GM12878 (cell line): ENCODE results near the gene UBE2J2. TPM values are rescaled to one million over a fixed set of nuclear protein-coding genes. Genes with fewer than 3 reads are reported as not detected.

Experiments
- ATAC-seq: fragments of 200-7000 bp; cut with Tn5 transposase; 3 replicates; pipeline ENCODE4 v1.9.1; 2020; ENCODE audit warnings: mild to moderate bottlenecking, moderate library complexity
- BruUV-seq: library from RNA; stranded (reverse); fragments of 400-500 nt; replicated peaks from 2 replicates; lab custom pipeline; 2021; lab: Mats Ljungman, UMichigan
- CTCF ChIA-PET: fragments of 300-600 bp; sonication (Branson Sonifier 250); formaldehyde crosslinking; extraction: SDS; loops from one replicate; lab custom pipeline; 2021; ENCODE audit warnings: inconsistent platforms; lab: Yijun Ruan, JAX
- POLR2A ChIA-PET: fragments of 350-600 bp; formaldehyde crosslinking; extraction: SDS; loops from one replicate; lab custom pipeline; 2021; ENCODE audit warnings: inconsistent platforms; lab: Charles Lee
- RAD21 ChIA-PET: fragments of 300-600 bp; sonication (Branson Sonifier 250); formaldehyde crosslinking; loops from one replicate; lab custom pipeline; 2023; ENCODE audit warnings: antibody characterized with exemption; ENCODE audit not compliant: unreplicated experiment; lab: Charles Lee
- SMC1A ChIA-PET: fragments of 300-600 bp; sonication (Branson Sonifier 250); formaldehyde crosslinking; loops from one replicate; lab custom pipeline; 2023; ENCODE audit not compliant: unreplicated experiment, uncharacterized antibody; lab: Charles Lee
- DNase-seq: peaks from one replicate; pipeline ENCODE4 v3.0.0-alpha.2; 2011; ENCODE audit warnings: low read depth, low spot score
- FAIRE-seq: peaks from 3 replicates; lab custom pipeline; 2011; peaks lifted over from hg19 to GRCh38; lab: Jason Lieb, UNC
- H2AFZ ChIP-seq: 2 replicates; pipeline ENCODE4 v1.6.0; 2011; ENCODE audit warnings: low read depth, low read length, control low read depth; ENCODE audit not compliant: control insufficient read depth
- H3K27ac ChIP-seq: 2 replicates; pipeline ENCODE4 v1.5.1; 2011; ENCODE audit warnings: control low read depth; ENCODE audit not compliant: control insufficient read depth, insufficient read depth
- H3K27me3 ChIP-seq, 2 experiments: replicated peaks in 1 of 2; 2 replicates each; pipeline versions ENCODE4 v1.6.0 to v1.6.1; 2011; ENCODE audit warnings: low read length in 1 of 2; ENCODE audit not compliant: control insufficient read depth in 2 of 2, insufficient read depth in 2 of 2
- H3K36me3 ChIP-seq, 2 experiments: 2 replicates each; pipeline ENCODE4 v1.5.1; 2011; ENCODE audit warnings: low read length in 1 of 2; ENCODE audit not compliant: control insufficient read depth in 2 of 2, insufficient read depth in 2 of 2
- H3K4me1 ChIP-seq: 2 replicates; pipeline ENCODE4 v1.6.1; 2011; ENCODE audit warnings: mild to moderate bottlenecking, low read length, moderate library complexity, mixed read lengths; ENCODE audit not compliant: control insufficient read depth, insufficient read depth
- H3K4me2 ChIP-seq: 2 replicates; pipeline ENCODE4 v1.6.0; 2011; ENCODE audit warnings: control low read depth; ENCODE audit not compliant: control insufficient read depth, insufficient read depth
- H3K4me3 ChIP-seq: fragments of 200-600 bp; sonication (generic); 2 replicates; pipeline ENCODE4 v1.5.1; 2016
- H3K79me2 ChIP-seq: 2 replicates; pipeline ENCODE4 v1.6.0; 2011; ENCODE audit warnings: low read length; ENCODE audit not compliant: control insufficient read depth, insufficient read depth
- H3K9ac ChIP-seq: 2 replicates; pipeline ENCODE4 v1.8.0; 2011; ENCODE audit warnings: low read length, control low read depth, mixed read lengths; ENCODE audit not compliant: control insufficient read depth, insufficient read depth
- H3K9me3 ChIP-seq: replicated peaks from 3 replicates; pipeline ENCODE4 v1.5.1; 2011; ENCODE audit warnings: mild to moderate bottlenecking, low read length; ENCODE audit not compliant: control insufficient read depth, insufficient read depth
- H4K20me1 ChIP-seq: 2 replicates; pipeline ENCODE4 v1.6.0; 2011; ENCODE audit not compliant: control insufficient read depth, insufficient read depth
- ATF2 ChIP-seq: IDR thresholded peaks from 2 replicates; pipeline ENCODE4 v1.6.1; 2012; ENCODE audit warnings: low read length, inconsistent platforms
- BHLHE40 ChIP-seq, 2 experiments: fragments of 450-650 bp in 1 of 2; IDR thresholded peaks; 2 replicates each; pipeline ENCODE4 v1.6.1; 2011 to 2017; ENCODE audit warnings: low read depth in 2 of 2, borderline replicate concordance in 1 of 2, improper control_type of control experiment in 1 of 2, low read length in 1 of 2, mild to moderate bottlenecking in 1 of 2
- GATAD2B ChIP-seq: fragments of 450-650 bp; conservative IDR thresholded peaks from 2 replicates; pipeline ENCODE4 v1.6.1; 2017; ENCODE audit warnings: low read depth, mild to moderate bottlenecking, moderate library complexity
- JUND ChIP-seq: IDR thresholded peaks from 2 replicates; pipeline ENCODE4 v1.6.1; 2012; ENCODE audit warnings: low read depth, mild to moderate bottlenecking, low read length, improper control_type of control experiment, moderate library complexity
- KDM1A ChIP-seq: fragments of 200-600 bp; sonication (generic); IDR thresholded peaks from 2 replicates; pipeline ENCODE4 v1.6.1; 2016; ENCODE audit warnings: borderline replicate concordance
- MYC ChIP-seq: IDR thresholded peaks from 2 replicates; pipeline ENCODE4 v1.6.1; 2011; ENCODE audit warnings: mild to moderate bottlenecking, low read length, moderate library complexity, inconsistent platforms; ENCODE audit not compliant: insufficient read depth, insufficient replicate concordance, insufficient read length, severe bottlenecking
- NR2F1 ChIP-seq: fragments of 450-650 bp; conservative IDR thresholded peaks from 2 replicates; pipeline ENCODE4 v1.6.1; 2017; ENCODE audit warnings: mild to moderate bottlenecking
- PAX5 ChIP-seq: IDR thresholded peaks from 2 replicates; pipeline ENCODE4 v1.6.1; 2011; ENCODE audit warnings: low read depth, low read length, borderline replicate concordance
- PML ChIP-seq: IDR thresholded peaks from 2 replicates; pipeline ENCODE4 v1.6.1; 2012; ENCODE audit warnings: low read length, inconsistent platforms
- PRDM15 ChIP-seq: fragments of 450-650 bp; formaldehyde crosslinking; IDR thresholded peaks from 2 replicates; pipeline ENCODE4 v1.4.0; 2020; ENCODE audit warnings: mild to moderate bottlenecking, moderate library complexity
- RAD21 ChIP-seq: IDR thresholded peaks from 2 replicates; pipeline ENCODE4 v1.6.1; 2011; ENCODE audit warnings: mild to moderate bottlenecking, low read depth, low read length, moderate library complexity; ENCODE audit not compliant: insufficient read depth
- TCF3 ChIP-seq: IDR thresholded peaks from 2 replicates; pipeline ENCODE4 v1.6.1; 2012; ENCODE audit warnings: low read depth, mild to moderate bottlenecking, low read length, borderline replicate concordance; ENCODE audit not compliant: insufficient read depth
- WGBS: methylation state at CpG from one replicate; pipeline ENCODE4 v1.1.6; 2016; ENCODE audit warnings: low lambda C conversion rate; ENCODE audit not compliant: insufficient replicate concordance, insufficient coverage; ENCODE audit errors: missing lambda C conversion rate; 5-methylcytosine and 5-hydroxymethylcytosine counted together
- in situ Hi-C: fragments of 300-500 bp; cut with MboI; formaldehyde crosslinking; loops from 9 replicates; pipeline ENCODE4 v1.14.3; 2018; ENCODE audit warnings: mixed read lengths
- intact Hi-C: fragments of 100-400 bp; cut with micrococcal nuclease; formaldehyde crosslinking; loops from one replicate; pipeline ENCODE4 v1.14.2; 2022; ENCODE audit not compliant: unreplicated experiment
- polyA plus RNA-seq, 11 experiments: library from polyadenylated mRNA; depleted of rRNA in 4 of 11; unstranded in 6 of 11; stranded (reverse) in 5 of 11; fragments of >200 nt; fragmentation: Nextera tagmentation in 4 of 11; fragmentation: Illumina TruSeq in 1 of 11; extraction: Ambion mirVana in 4 of 11; extraction: Trizol in 1 of 11; gene quantifications; 1 replicate in 1 of 11; 2 replicates in 10 of 11; pipeline versions ENCODE4 v1.2.1 to v1.2.3, GENCODE V29; 2011 to 2016; ENCODE audit warnings: inconsistent platforms in 2 of 11, missing spikeins in 2 of 11, low read depth in 1 of 11
- total RNA-seq, 4 experiments: library from RNA; depleted of rRNA in 3 of 4; stranded (reverse); fragments of >200 nt in 3 of 4; fragmentation: Illumina TruSeq in 1 of 4; extraction: Trizol in 1 of 4; gene quantifications; 2 replicates each; pipeline versions ENCODE4 v1.2.1 to v1.2.3, GENCODE V29; 2013 to 2021
- TF ChIP-seq, protein P1 (sequence below), 3 experiments: IDR thresholded peaks in 2 of 3; conservative IDR thresholded peaks in 1 of 3; 2 replicates each; pipeline ENCODE4 v1.5.1; 2011; ENCODE audit warnings: low read depth in 3 of 3, low read length in 3 of 3, mild to moderate bottlenecking in 3 of 3, control low read depth in 2 of 3, moderate library complexity in 2 of 3, inconsistent platforms in 1 of 3, mixed read lengths in 1 of 3; ENCODE audit not compliant: control insufficient read depth in 2 of 3, insufficient read depth in 1 of 3; ENCODE audit errors: extremely low read depth in 1 of 3
- TF ChIP-seq, protein P2 (sequence below): fragments of 450-650 bp; IDR thresholded peaks from 2 replicates; pipeline ENCODE4 v1.6.1; 2014; ENCODE audit warnings: mild to moderate bottlenecking

Gene UBE2J2
- total and polyA plus RNA-seq, 10 of the 15 experiments (the other 5 are each of a cell fraction or from before 2014, with no cell fraction given) = 0.72 to 70.5 (median 49.2) TPM

DNA sequence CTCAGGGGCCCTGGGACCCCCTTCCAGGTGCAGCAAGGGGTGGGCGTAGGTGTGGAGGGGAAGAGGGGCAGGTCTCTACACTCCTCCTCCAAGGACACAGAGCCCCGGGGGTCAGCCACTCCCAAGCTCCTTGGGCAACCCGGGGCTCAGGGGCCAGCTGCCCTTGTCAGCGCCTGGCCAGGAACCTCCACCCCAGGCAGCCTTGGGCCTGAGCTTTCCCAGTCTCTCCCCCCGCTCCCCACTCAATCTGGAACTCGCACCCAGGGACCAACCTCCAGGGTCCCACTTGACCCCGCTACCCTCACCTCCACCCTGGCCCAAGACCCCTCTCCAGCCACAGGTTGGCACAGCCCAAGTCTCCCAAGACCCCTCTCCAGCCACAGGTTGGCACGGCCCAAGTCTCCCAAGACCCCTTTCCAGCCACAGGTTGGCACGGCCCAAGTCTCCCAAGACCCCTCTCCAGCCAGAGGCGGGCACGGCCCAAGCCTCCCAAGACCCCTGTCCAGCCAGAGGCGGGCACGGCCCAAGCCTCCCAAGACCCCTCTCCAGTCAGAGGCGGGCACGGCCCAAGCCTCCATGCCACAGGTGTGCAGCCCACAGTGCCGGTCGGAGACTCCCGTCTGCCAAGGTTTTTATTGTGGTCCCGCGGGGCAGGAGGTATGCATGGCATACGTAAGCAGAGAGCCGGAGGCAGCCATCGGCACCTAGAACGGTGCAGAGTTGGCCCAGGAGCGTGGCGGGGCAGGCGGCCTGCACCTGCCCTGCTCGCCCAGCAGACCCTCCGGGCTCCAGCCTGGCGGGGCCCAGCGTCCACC lies 62.7 kb downstream of the UBE2J2 start:
- no peak overlapping the region for H3K9ac ChIP-seq
- in situ Hi-C loops (no loop called here), intact Hi-C loops (no loop called here)
- no peaks in the 10 kb centered on the region for H4K20me1 ChIP-seq
- peaks cover 0 to 1% of the 10 kb centered on the region in 2 experiments; a peak in 2 of 4 replicates for H3K36me3 ChIP-seq
- H3K4me1 ChIP-seq = peaks cover 56% of the 10 kb centered on the region
- RAD21 ChIA-PET = interaction anchor here (1.0 kb wide), 2 partner anchors 23 to 39 kb away, joined by 3 read pairs; no protein-coding TSS in a partner anchor
- POLR2A ChIA-PET = interaction anchor here (2.6 kb wide), 1 partner anchor 21 kb away, joined by 8 read pairs; the partner anchor contains the start of genes B3GALT6 and SDF4
- no peak overlapping the region for H3K4me2 ChIP-seq
- no peak for ATAC-seq
- FAIRE-seq = no peak
- 74% methylated on average over 28 of the region's 31 CpGs for WGBS
- CTCF ChIA-PET = no interaction called here
- H3K79me2 ChIP-seq = no peaks in the 10 kb centered on the region
- no peak overlapping the region for H3K4me3 ChIP-seq
- SMC1A ChIA-PET = no interaction called here
- no peak overlapping the region for H2AFZ ChIP-seq
- no peak overlapping the region for H3K27ac ChIP-seq
- no peak for DNase-seq
- no peaks in the 10 kb centered on the region for H3K9me3 ChIP-seq
- no TSS peak for BruUV-seq
- peaks cover 0 to 8% of the 10 kb centered on the region in 2 experiments; a peak in 1 of 4 replicates for H3K27me3 ChIP-seq
- no peak for TF ChIP-seq ATF2
- TF ChIP-seq NR2F1 = no peak
- TF ChIP-seq RAD21 = no peak
- no peak for TF ChIP-seq GATAD2B
- no peak for TF ChIP-seq MYC
- no peak for TF ChIP-seq KDM1A
- TF ChIP-seq, protein P1, sequence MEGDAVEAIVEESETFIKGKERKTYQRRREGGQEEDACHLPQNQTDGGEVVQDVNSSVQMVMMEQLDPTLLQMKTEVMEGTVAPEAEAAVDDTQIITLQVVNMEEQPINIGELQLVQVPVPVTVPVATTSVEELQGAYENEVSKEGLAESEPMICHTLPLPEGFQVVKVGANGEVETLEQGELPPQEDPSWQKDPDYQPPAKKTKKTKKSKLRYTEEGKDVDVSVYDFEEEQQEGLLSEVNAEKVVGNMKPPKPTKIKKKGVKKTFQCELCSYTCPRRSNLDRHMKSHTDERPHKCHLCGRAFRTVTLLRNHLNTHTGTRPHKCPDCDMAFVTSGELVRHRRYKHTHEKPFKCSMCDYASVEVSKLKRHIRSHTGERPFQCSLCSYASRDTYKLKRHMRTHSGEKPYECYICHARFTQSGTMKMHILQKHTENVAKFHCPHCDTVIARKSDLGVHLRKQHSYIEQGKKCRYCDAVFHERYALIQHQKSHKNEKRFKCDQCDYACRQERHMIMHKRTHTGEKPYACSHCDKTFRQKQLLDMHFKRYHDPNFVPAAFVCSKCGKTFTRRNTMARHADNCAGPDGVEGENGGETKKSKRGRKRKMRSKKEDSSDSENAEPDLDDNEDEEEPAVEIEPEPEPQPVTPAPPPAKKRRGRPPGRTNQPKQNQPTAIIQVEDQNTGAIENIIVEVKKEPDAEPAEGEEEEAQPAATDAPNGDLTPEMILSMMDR (IDR thresholded peaks at IDR 0.05 in 2 of 3, conservative IDR thresholded peaks at IDR 0.05 in 1 of 3; ENCODE audit: control insufficient read depth in 2 of 3, extremely low read depth in 1 of 3, insufficient read depth in 1 of 3, low read depth in 3 of 3, low read length in 3 of 3) = no peak
- no peak for TF ChIP-seq PRDM15 (CRISPR knock-in tag)
- no peak for TF ChIP-seq PAX5
- no peak for TF ChIP-seq BHLHE40 (IDR thresholded peaks at IDR 0.05; ENCODE audit: borderline replicate concordance in 1 of 2, low read depth in 2 of 2, low read length in 1 of 2)
- no peak for TF ChIP-seq TCF3
- TF ChIP-seq, protein P2, sequence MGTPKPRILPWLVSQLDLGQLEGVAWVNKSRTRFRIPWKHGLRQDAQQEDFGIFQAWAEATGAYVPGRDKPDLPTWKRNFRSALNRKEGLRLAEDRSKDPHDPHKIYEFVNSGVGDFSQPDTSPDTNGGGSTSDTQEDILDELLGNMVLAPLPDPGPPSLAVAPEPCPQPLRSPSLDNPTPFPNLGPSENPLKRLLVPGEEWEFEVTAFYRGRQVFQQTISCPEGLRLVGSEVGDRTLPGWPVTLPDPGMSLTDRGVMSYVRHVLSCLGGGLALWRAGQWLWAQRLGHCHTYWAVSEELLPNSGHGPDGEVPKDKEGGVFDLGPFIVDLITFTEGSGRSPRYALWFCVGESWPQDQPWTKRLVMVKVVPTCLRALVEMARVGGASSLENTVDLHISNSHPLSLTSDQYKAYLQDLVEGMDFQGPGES = no peak
- no peak for TF ChIP-seq PML
- TF ChIP-seq JUND = no peak
